GM10248 (cell line): ENCODE measurements around the gene SGO1.

ENCODE experiments used
- CTCF ChIA-PET: fragments of 300-600 bp; sonication (Branson Sonifier 250); formaldehyde crosslinking; extraction: SDS; loops from one replicate; lab custom pipeline; 2021; ENCODE audit warnings: antibody characterized with exemption; lab: Yijun Ruan, JAX
- POLR2A ChIA-PET: fragments of 350-650 bp; sonication (Branson Sonifier 250); formaldehyde crosslinking; extraction: SDS; loops from one replicate; lab custom pipeline; 2020; ENCODE audit warnings: antibody characterized with exemption; lab: Yijun Ruan, JAX
- DNase-seq: peaks from one replicate; pipeline ENCODE4 v3.0.0; 2012; ENCODE audit errors: extremely low spot score
- CTCF ChIP-seq: IDR thresholded peaks from 2 replicates; pipeline ENCODE4 v1.5.1; 2012; ENCODE audit warnings: mild to moderate bottlenecking, low read depth; ENCODE audit errors: extremely low read depth, missing control alignments, control extremely low read depth

The SGO1 gene

GRCh38 chr3:20147361-20147760 lies 38.6 kb downstream of the SGO1 start:
- POLR2A ChIA-PET = no interaction called here
- TF ChIP-seq CTCF = no peak
- CTCF ChIA-PET = interaction anchor here (2.1 kb wide), 1 partner anchor 9 kb away, joined by 6 read pairs; no protein-coding TSS in a partner anchor
- no peak for DNase-seq

- ChIA-PET CTCF (interaction anchor here (2.1 kb wide), 1 partner anchor 10 kb away, joined by 6 read pairs; no protein-coding TSS in a partner anchor), POLR2A (no interaction called here)
- no peak for DNase-seq
- TF ChIP-seq CTCF = no peak
Observed at GRCh38 chr3:20146301-20146700, 39.7 kb downstream of the SGO1 start.

- CTCF ChIA-PET = interaction anchor here (2.1 kb wide), 1 partner anchor 10 kb away, joined by 6 read pairs; no protein-coding TSS in a partner anchor
- POLR2A ChIA-PET = no interaction called here
- no peak for DNase-seq
- no peak for TF ChIP-seq CTCF
Observed at GRCh38 chr3:20145874-20146273, 40.1 kb downstream of the SGO1 start.

GRCh38 chr3:20143519-20143918 lies 42.5 kb downstream of the SGO1 start:
- ChIA-PET CTCF (interaction anchor here (2.5 kb wide), 1 partner anchor 13 kb away, joined by 5 read pairs; no protein-coding TSS in a partner anchor), POLR2A (no interaction called here)
- no peak for TF ChIP-seq CTCF
- DNase-seq = no peak

- POLR2A ChIA-PET = no interaction called here
- CTCF ChIA-PET = interaction anchor here (1.6 to 2.5 kb wide), 3 partner anchors 10 to 14 kb away, joined by 5 to 6 read pairs (median 6); no protein-coding TSS in a partner anchor
- no peak for DNase-seq
- no peak for TF ChIP-seq CTCF
Observed at GRCh38 chr3:20142517-20142916, 43.5 kb downstream of the SGO1 start.

GRCh38 chr3:20141851-20142250 lies 44.2 kb downstream of the SGO1 start:
- ChIA-PET POLR2A (no interaction called here), CTCF (interaction anchor here (1.6 to 2.2 kb wide), 2 partner anchors 9 to 12 kb away, joined by 6 read pairs; no protein-coding TSS in a partner anchor)
- no peak for DNase-seq
- no peak for TF ChIP-seq CTCF
